Endothelial cell of umbilical vein (primary cell): Measurements from ENCODE around the gene NNT. TPM values are rescaled to one million over a fixed set of nuclear protein-coding genes. Genes with fewer than 3 reads are reported as not detected.

Source experiments
- BruUV-seq: library from RNA; stranded (reverse); fragments of 400-500 nt; replicated peaks from 2 replicates; lab custom pipeline; 2021; lab: Mats Ljungman, UMichigan
- CTCF ChIA-PET: fragments of 300-600, 350-600 bp; sonication (Branson Sonifier 250); formaldehyde crosslinking; loops from one replicate; lab custom pipeline; 2021; ENCODE audit warnings: antibody characterized with exemption, inconsistent platforms; lab: Charles Lee
- POLR2A ChIA-PET: fragments of 300-600, 350-600 bp; sonication (Branson Sonifier 250); formaldehyde crosslinking; loops from one replicate; lab custom pipeline; 2021; ENCODE audit warnings: antibody characterized with exemption, inconsistent platforms; lab: Charles Lee
- DNase-seq: peaks from one replicate; pipeline ENCODE4 v3.0.0-alpha.2; 2011; ENCODE audit warnings: low read depth, low spot score
- FAIRE-seq: peaks from 2 replicates; lab custom pipeline; 2011; peaks lifted over from hg19 to GRCh38; lab: Jason Lieb, UNC
- H2AFZ ChIP-seq: 2 replicates; pipeline ENCODE4 v1.6.0; 2012; ENCODE audit warnings: low read depth, low read length, control low read depth, inconsistent platforms
- H3K27ac ChIP-seq: 2 replicates; pipeline ENCODE4 v1.5.1; 2011; ENCODE audit warnings: low read depth, mild to moderate bottlenecking, control low read depth, low read length, moderate library complexity; ENCODE audit not compliant: insufficient read depth
- H3K27me3 ChIP-seq, 2 experiments: 2 replicates each; pipeline versions ENCODE4 v1.6.0 to v1.6.1; 2011; ENCODE audit warnings: low read length in 2 of 2, mixed read lengths in 1 of 2; ENCODE audit not compliant: control insufficient read depth in 2 of 2, insufficient read depth in 2 of 2
- H3K36me3 ChIP-seq, 2 experiments: 2 replicates in 1 of 2; 3 replicates in 1 of 2; pipeline ENCODE4 v1.5.1; 2011; ENCODE audit warnings: low read length in 2 of 2, mild to moderate bottlenecking in 1 of 2, moderate library complexity in 1 of 2; ENCODE audit not compliant: control insufficient read depth in 2 of 2, insufficient read depth in 2 of 2; ENCODE audit errors: extremely low read depth in 1 of 2
- H3K4me1 ChIP-seq: 3 replicates; pipeline ENCODE4 v1.5.1; 2011; ENCODE audit warnings: mild to moderate bottlenecking, low read length; ENCODE audit not compliant: control insufficient read depth, insufficient read depth; ENCODE audit errors: extremely low read depth
- H3K4me2 ChIP-seq: 2 replicates; pipeline ENCODE4 v1.6.1; 2011; ENCODE audit warnings: low read length, control low read depth, mixed read lengths; ENCODE audit not compliant: insufficient read depth
- H3K4me3 ChIP-seq, 3 experiments: fragments of 200-600 bp in 1 of 3; sonication (generic), shearing (Covaris generic) in 1 of 3; replicated peaks in 1 of 3; 2 replicates each; pipeline ENCODE4 v1.5.1; 2011 to 2016; ENCODE audit warnings: control low read depth in 3 of 3, low read length in 3 of 3, mild to moderate bottlenecking in 2 of 3, inconsistent platforms in 1 of 3, low read depth in 1 of 3, moderate library complexity in 1 of 3; ENCODE audit not compliant: insufficient read depth in 1 of 3
- H3K79me2 ChIP-seq: 2 replicates; pipeline ENCODE4 v1.6.0; 2012; ENCODE audit warnings: low read length, inconsistent platforms; ENCODE audit not compliant: control insufficient read depth, insufficient read depth
- H3K9ac ChIP-seq: replicated peaks from 2 replicates; pipeline ENCODE3; 2011; ENCODE audit warnings: low read length, control low read depth; ENCODE audit not compliant: insufficient read depth; ENCODE audit errors: extremely low read depth
- H3K9me1 ChIP-seq: replicated peaks from 3 replicates; pipeline ENCODE4 v1.6.0; 2011; ENCODE audit warnings: mild to moderate bottlenecking, low read length; ENCODE audit not compliant: control insufficient read depth, insufficient read depth; ENCODE audit errors: extremely low read depth
- H3K9me3 ChIP-seq: replicated peaks from 2 replicates; pipeline ENCODE4 v1.5.1; 2012; ENCODE audit warnings: low read length, inconsistent platforms; ENCODE audit not compliant: control insufficient read depth, insufficient read depth
- H4K20me1 ChIP-seq: replicated peaks from 2 replicates; pipeline ENCODE3; 2011; ENCODE audit warnings: mild to moderate bottlenecking, low read length; ENCODE audit not compliant: control insufficient read depth, insufficient read depth; ENCODE audit errors: extremely low read depth
- EZH2 ChIP-seq: IDR thresholded peaks from 2 replicates; pipeline ENCODE4 v1.6.1; 2012; ENCODE audit warnings: borderline replicate concordance, low read depth, mild to moderate bottlenecking, moderate library complexity, low read length, inconsistent platforms; ENCODE audit not compliant: severe bottlenecking
- FOS ChIP-seq: IDR thresholded peaks from 2 replicates; pipeline ENCODE4 v1.6.1; 2011; ENCODE audit warnings: mild to moderate bottlenecking, low read length, moderate library complexity, borderline replicate concordance; ENCODE audit not compliant: insufficient read depth
- GATA2 ChIP-seq: IDR thresholded peaks from 2 replicates; pipeline ENCODE4 v1.7.0; 2011; ENCODE audit warnings: low read depth, mild to moderate bottlenecking, moderate library complexity, mixed read lengths, low read length; ENCODE audit not compliant: insufficient read length, insufficient read depth
- JUN ChIP-seq: IDR thresholded peaks from 2 replicates; pipeline ENCODE4 v1.6.1; 2011; ENCODE audit warnings: borderline replicate concordance, low read depth; ENCODE audit not compliant: insufficient read length, insufficient read depth
- POLR2A ChIP-seq: IDR thresholded peaks from 2 replicates; pipeline ENCODE4 v1.6.1; 2012; ENCODE audit warnings: low read depth, mild to moderate bottlenecking, control low read depth, low read length
- dilution Hi-C: fragments of 300-500 bp; cut with MboI; formaldehyde crosslinking; loops from one replicate; pipeline ENCODE4 v1.15.0; 2019; ENCODE audit warnings: low sequenced_read_pairs; ENCODE audit not compliant: extremely low pct_ligation_motif_present
- intact Hi-C: fragments of 100-400 bp; cut with micrococcal nuclease; formaldehyde crosslinking; loops from one replicate; pipeline ENCODE4 v1.10.0; 2022
- polyA plus RNA-seq, 4 experiments: library from polyadenylated mRNA; depleted of rRNA in 3 of 4; stranded (reverse) in 3 of 4; unstranded in 1 of 4; fragments of >200 nt; gene quantifications; 2 replicates each; pipeline versions ENCODE4 v1.2.1 to v1.2.3, GENCODE V29; 2011 to 2012; ENCODE audit warnings: missing spikeins in 1 of 4
- total RNA-seq: library from RNA; stranded (reverse); gene quantifications from 2 replicates; pipeline ENCODE4 v1.2.3, GENCODE V29; 2021
- TF ChIP-seq, protein P1 (sequence below): IDR thresholded peaks from 2 replicates; pipeline ENCODE4 v1.6.1; 2011; ENCODE audit not compliant: insufficient read depth, insufficient read length
- TF ChIP-seq, protein P2 (sequence below), 2 donors: IDR thresholded peaks; 1 replicate in 1 of 2; 2 replicates in 1 of 2; pipeline ENCODE4 v1.5.1; 2011; ENCODE audit warnings: low read length in 2 of 2, mild to moderate bottlenecking in 2 of 2, moderate library complexity in 2 of 2, control low read depth in 1 of 2, inconsistent platforms in 1 of 2, low read depth in 1 of 2; ENCODE audit not compliant: insufficient read depth in 1 of 2; ENCODE audit errors: extremely low read depth in 1 of 2

The NNT gene
- total and polyA plus RNA-seq, 2 donors (not counting 3 experiments of a cell fraction or from before 2014, with no cell fraction given), result 38.2 to 82.5 TPM

DNA sequence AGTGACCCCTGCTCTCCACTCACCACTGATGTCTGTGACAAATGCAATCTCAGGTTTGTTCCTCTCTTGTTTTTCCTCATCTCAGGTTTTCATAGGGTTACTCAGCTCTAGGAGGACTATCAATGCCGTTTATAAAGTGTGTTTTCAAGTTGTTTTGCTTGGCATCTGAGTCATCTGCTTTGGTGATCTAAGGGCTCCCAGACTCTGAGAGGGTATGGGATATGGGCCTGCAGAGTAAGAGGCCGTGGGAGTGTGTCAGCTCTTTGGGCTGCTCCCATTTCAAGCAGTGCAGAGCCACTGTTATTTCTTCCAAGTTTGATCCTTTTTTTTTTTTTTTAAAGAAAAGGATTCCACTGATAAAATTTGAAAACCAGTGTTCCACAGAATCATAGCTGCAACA, 46.3 kb downstream of the NNT start:
- no peak overlapping the region for H3K4me3 ChIP-seq
- H3K9ac ChIP-seq, result no peak overlapping the region
- TF ChIP-seq POLR2A (no peak), GATA2 (no peak)
- TF ChIP-seq, protein P1, sequence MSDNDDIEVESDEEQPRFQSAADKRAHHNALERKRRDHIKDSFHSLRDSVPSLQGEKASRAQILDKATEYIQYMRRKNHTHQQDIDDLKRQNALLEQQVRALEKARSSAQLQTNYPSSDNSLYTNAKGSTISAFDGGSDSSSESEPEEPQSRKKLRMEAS, result no peak
- no peaks in the 10 kb centered on the region for H3K27me3 ChIP-seq
- no peaks in the 10 kb centered on the region for H3K9me1 ChIP-seq
- no peaks in the 10 kb centered on the region for H3K4me1 ChIP-seq
- H3K36me3 ChIP-seq, result peaks cover 2 to 13% of the 10 kb centered on the region in 2 experiments
- POLR2A ChIA-PET, result no interaction called here
- H3K4me2 ChIP-seq, result no peak overlapping the region
- DNase-seq (no peak), FAIRE-seq (no peak)
- H4K20me1 ChIP-seq, result no peaks in the 10 kb centered on the region
- no peak overlapping the region for H2AFZ ChIP-seq
- H3K79me2 ChIP-seq, result no peaks in the 10 kb centered on the region
- CTCF ChIA-PET, result interaction anchor here (0.7 to 1.1 kb wide), 4 partner anchors 9 to 491 kb away, joined by 3 read pairs; no protein-coding TSS in a partner anchor
- H3K9me3 ChIP-seq, result no peaks in the 10 kb centered on the region
- intact Hi-C loops, result no loop called here
- H3K27ac ChIP-seq, result no peak overlapping the region
- BruUV-seq, result no TSS peak
- dilution Hi-C loops, result no loop called here

DNA sequence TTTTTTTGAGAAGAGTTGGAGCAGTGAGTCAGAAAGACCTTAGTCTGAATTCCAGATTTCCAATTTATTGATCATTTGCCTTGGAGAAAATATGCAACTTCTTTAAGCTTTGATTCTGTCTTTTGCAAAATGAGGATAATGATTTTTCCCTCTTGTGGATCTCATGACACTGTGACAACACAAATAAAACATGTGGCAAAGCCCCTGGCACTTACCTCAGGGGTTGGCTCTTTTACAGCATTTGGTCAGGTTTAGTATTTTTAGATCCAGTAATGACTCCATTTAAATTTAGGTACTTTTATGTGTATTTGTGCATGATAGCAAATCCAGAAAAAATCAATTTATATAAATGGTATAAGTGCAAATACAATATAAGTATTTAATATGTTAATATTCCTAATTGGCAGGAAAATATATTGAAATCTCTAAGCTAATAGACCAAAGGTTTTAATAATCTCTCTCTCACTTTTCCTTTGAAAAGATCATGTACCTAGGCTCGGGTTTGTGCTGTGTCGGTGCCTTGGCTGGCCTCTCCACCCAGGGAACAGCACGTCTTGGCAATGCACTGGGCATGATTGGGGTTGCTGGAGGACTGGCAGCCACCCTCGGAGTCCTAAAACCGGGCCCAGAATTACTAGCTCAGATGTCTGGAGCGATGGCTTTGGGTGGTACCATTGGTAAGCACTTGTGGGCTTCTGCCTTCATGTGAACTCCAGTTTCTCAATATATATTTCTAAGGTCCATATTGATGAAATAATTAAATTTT, 49.7 kb downstream of the NNT start:
- dilution Hi-C loops (no loop called here), intact Hi-C loops (no loop called here)
- H3K9ac ChIP-seq, result no peak overlapping the region
- no peak for TF ChIP-seq FOS
- no peak for TF ChIP-seq JUN
- TF ChIP-seq, protein P1, result no peak
- no peak for TF ChIP-seq GATA2
- TF ChIP-seq POLR2A, result no peak
- TF ChIP-seq EZH2, result no peak
- TF ChIP-seq, protein P2, sequence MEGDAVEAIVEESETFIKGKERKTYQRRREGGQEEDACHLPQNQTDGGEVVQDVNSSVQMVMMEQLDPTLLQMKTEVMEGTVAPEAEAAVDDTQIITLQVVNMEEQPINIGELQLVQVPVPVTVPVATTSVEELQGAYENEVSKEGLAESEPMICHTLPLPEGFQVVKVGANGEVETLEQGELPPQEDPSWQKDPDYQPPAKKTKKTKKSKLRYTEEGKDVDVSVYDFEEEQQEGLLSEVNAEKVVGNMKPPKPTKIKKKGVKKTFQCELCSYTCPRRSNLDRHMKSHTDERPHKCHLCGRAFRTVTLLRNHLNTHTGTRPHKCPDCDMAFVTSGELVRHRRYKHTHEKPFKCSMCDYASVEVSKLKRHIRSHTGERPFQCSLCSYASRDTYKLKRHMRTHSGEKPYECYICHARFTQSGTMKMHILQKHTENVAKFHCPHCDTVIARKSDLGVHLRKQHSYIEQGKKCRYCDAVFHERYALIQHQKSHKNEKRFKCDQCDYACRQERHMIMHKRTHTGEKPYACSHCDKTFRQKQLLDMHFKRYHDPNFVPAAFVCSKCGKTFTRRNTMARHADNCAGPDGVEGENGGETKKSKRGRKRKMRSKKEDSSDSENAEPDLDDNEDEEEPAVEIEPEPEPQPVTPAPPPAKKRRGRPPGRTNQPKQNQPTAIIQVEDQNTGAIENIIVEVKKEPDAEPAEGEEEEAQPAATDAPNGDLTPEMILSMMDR (IDR thresholded peaks at IDR 0.05; ENCODE audit: extremely low read depth in 1 of 2, insufficient read depth in 1 of 2, low read depth in 1 of 2, low read length in 2 of 2), result no peak
- H4K20me1 ChIP-seq, result no peaks in the 10 kb centered on the region
- no peak overlapping the region for H3K27ac ChIP-seq
- POLR2A ChIA-PET, result interaction anchor here (0.7 kb wide), 1 partner anchor 519 kb away, joined by 5 read pairs; no protein-coding TSS in a partner anchor
- CTCF ChIA-PET, result interaction anchor here (2.2 to 2.4 kb wide), 2 partner anchors 22 kb away, joined by 8 to 10 read pairs; no protein-coding TSS in a partner anchor
- no peak overlapping the region for H2AFZ ChIP-seq
- H3K4me2 ChIP-seq, result no peak overlapping the region
- H3K27me3 ChIP-seq, result no peaks in the 10 kb centered on the region
- H3K9me3 ChIP-seq, result no peaks in the 10 kb centered on the region
- H3K4me3 ChIP-seq, result no peak overlapping the region
- no peak for DNase-seq
- no peaks in the 10 kb centered on the region for H3K9me1 ChIP-seq
- no peak for FAIRE-seq
- H3K4me1 ChIP-seq, result no peaks in the 10 kb centered on the region
- peaks cover 3 to 13% of the 10 kb centered on the region in 2 experiments for H3K36me3 ChIP-seq
- BruUV-seq, result no TSS peak
- H3K79me2 ChIP-seq, result no peaks in the 10 kb centered on the region
